ES-I3 (cell line): ENCODE measurements around the gene CHPF2.

Experiments
- H3K36me3 ChIP-seq: 2 replicates; pipeline ENCODE4 v1.6.1; 2013; ENCODE audit warnings: mild to moderate bottlenecking, low read length, control low read depth, moderate library complexity; ENCODE audit not compliant: insufficient read depth
- H3K4me1 ChIP-seq: 2 replicates; pipeline ENCODE4 v1.6.1; 2013; ENCODE audit warnings: mild to moderate bottlenecking, control low read depth, low read length; ENCODE audit not compliant: insufficient read depth
- H3K9ac ChIP-seq: 2 replicates; pipeline ENCODE4 v1.6.1; 2013; ENCODE audit warnings: low read depth, mild to moderate bottlenecking, low read length, moderate library complexity
- H3K9me3 ChIP-seq: 2 replicates; pipeline ENCODE4 v1.6.1; 2013; ENCODE audit warnings: mild to moderate bottlenecking, low read length, moderate library complexity; ENCODE audit not compliant: control insufficient read depth, insufficient read depth

Gene CHPF2

GRCh38 chr7:151251328-151251688, 19.0 kb downstream of the CHPF2 start:
- Histone ChIP-seq H3K9ac (peak overlapping the region; percentile 76), H3K36me3 (no peaks in the 10 kb centered on the region), H3K4me1 (peaks cover 13% of the 10 kb centered on the region), H3K9me3 (no peaks in the 10 kb centered on the region; the same call in 1 of the 2 replicates)

- Histone ChIP-seq H3K4me1 (peaks cover 13% of the 10 kb centered on the region), H3K9me3 (no peaks in the 10 kb centered on the region; the same call in 1 of the 2 replicates), H3K36me3 (no peaks in the 10 kb centered on the region), H3K9ac (peak overlapping the region; percentile 76)
These were observed 19.6 kb downstream of the CHPF2 start for GRCh38 chr7:151251689-151252560.

- Histone ChIP-seq H3K36me3 (no peaks in the 10 kb centered on the region), H3K9ac (peak overlapping the region; percentile 76), H3K4me1 (peaks cover 13% of the 10 kb centered on the region), H3K9me3 (no peaks in the 10 kb centered on the region; the same call in 1 of the 2 replicates)
These were observed 20.2 kb downstream of the CHPF2 start for GRCh38 chr7:151252561-151252835.

- peak overlapping the region; percentile 76; the same call in 1 of the 2 replicates for H3K9ac ChIP-seq
- H3K4me1 ChIP-seq = peaks cover 13% of the 10 kb centered on the region
- no peaks in the 10 kb centered on the region for H3K36me3 ChIP-seq
- H3K9me3 ChIP-seq = no peaks in the 10 kb centered on the region; the same call in 1 of the 2 replicates
These were observed 20.9 kb downstream of the CHPF2 start for GRCh38 chr7:151252961-151253711.

- no peak overlapping the region for H3K9ac ChIP-seq
- H3K4me1 ChIP-seq = peaks cover 13% of the 10 kb centered on the region
- H3K36me3 ChIP-seq = no peaks in the 10 kb centered on the region
- no peaks in the 10 kb centered on the region for H3K9me3 ChIP-seq
These were observed 22.0 kb downstream of the CHPF2 start for GRCh38 chr7:151254316-151254715.

- H3K4me1 ChIP-seq = peaks cover 12% of the 10 kb centered on the region
- H3K9me3 ChIP-seq = no peaks in the 10 kb centered on the region
- H3K9ac ChIP-seq = no peak overlapping the region
- H3K36me3 ChIP-seq = no peaks in the 10 kb centered on the region
These were observed 22.6 kb downstream of the CHPF2 start for GRCh38 chr7:151254851-151255250.

GRCh38 chr7:151255390-151255789, 23.1 kb downstream of the CHPF2 start:
- no peaks in the 10 kb centered on the region for H3K36me3 ChIP-seq
- H3K9me3 ChIP-seq = no peaks in the 10 kb centered on the region
- no peak overlapping the region for H3K9ac ChIP-seq
- peaks cover 8% of the 10 kb centered on the region for H3K4me1 ChIP-seq

- H3K36me3 ChIP-seq = no peaks in the 10 kb centered on the region
These were observed 24.2 kb downstream of the CHPF2 start for GRCh38 chr7:151256410-151257045.

GRCh38 chr7:151257990-151258389, 25.7 kb downstream of the CHPF2 start:
- no peaks in the 10 kb centered on the region for H3K9me3 ChIP-seq
- H3K9ac ChIP-seq = no peak overlapping the region
- no peaks in the 10 kb centered on the region; the same call in 1 of the 2 replicates for H3K4me1 ChIP-seq
- H3K36me3 ChIP-seq = no peaks in the 10 kb centered on the region

More at GRCh38 chr7:151256410-151257045, 24.2 kb downstream of the CHPF2 start:
- Histone ChIP-seq H3K4me1 (no peaks in the 10 kb centered on the region; the same call in 1 of the 2 replicates), H3K9ac (no peak overlapping the region), H3K9me3 (no peaks in the 10 kb centered on the region)

- Histone ChIP-seq H3K9me3 (no peaks in the 10 kb centered on the region), H3K36me3 (no peaks in the 10 kb centered on the region), H3K4me1 (no peaks in the 10 kb centered on the region), H3K9ac (no peak overlapping the region)
These were observed 28.2 kb downstream of the CHPF2 start for GRCh38 chr7:151260471-151260870.

- no peaks in the 10 kb centered on the region for H3K36me3 ChIP-seq
- H3K4me1 ChIP-seq = no peaks in the 10 kb centered on the region
- H3K9ac ChIP-seq = no peak overlapping the region
- no peaks in the 10 kb centered on the region for H3K9me3 ChIP-seq
These were observed 28.6 kb downstream of the CHPF2 start for GRCh38 chr7:151260883-151261282.

- Histone ChIP-seq H3K36me3 (no peaks in the 10 kb centered on the region), H3K9me3 (no peaks in the 10 kb centered on the region), H3K9ac (no peak overlapping the region), H3K4me1 (no peaks in the 10 kb centered on the region)
These were observed 29.2 kb downstream of the CHPF2 start for GRCh38 chr7:151261529-151261928.

- Histone ChIP-seq H3K9ac (no peak overlapping the region), H3K4me1 (no peaks in the 10 kb centered on the region), H3K36me3 (no peaks in the 10 kb centered on the region), H3K9me3 (no peaks in the 10 kb centered on the region)
These were observed 32.3 kb downstream of the CHPF2 start for GRCh38 chr7:151264615-151265014.

GRCh38 chr7:151265351-151265931, 33.2 kb downstream of the CHPF2 start:
- H3K36me3 ChIP-seq = no peaks in the 10 kb centered on the region
- H3K9ac ChIP-seq = no peak overlapping the region
- no peaks in the 10 kb centered on the region for H3K9me3 ChIP-seq
- H3K4me1 ChIP-seq = no peaks in the 10 kb centered on the region
